Activated CD4-positive, alpha-beta T cell treated with anti-CD3 and anti-CD28 coated beads, Interleukin-2, Interleukin-4, amounts not matched to agents 100 ng/mL and 50 ng/mL, durations not matched to agents 16 hours and 8 hours (primary cell): ENCODE measurements around the gene RXRA.

Source experiments
- DNase-seq: peaks from one replicate; pipeline ENCODE4 v3.0.0-alpha.2; 2020; ENCODE audit warnings: low spot score

The RXRA gene

GRCh38 chr9:134325096-134325812, 1.0 kb upstream of the RXRA start:
- no peak for DNase-seq

GRCh38 chr9:134326724-134327601, 708 bp downstream of the RXRA start:
- no peak for DNase-seq

GRCh38 chr9:134327671-134328231, 1.5 kb downstream of the RXRA start:
- DNase-seq = no peak

- no peak for DNase-seq
Measured at GRCh38 chr9:134328341-134328840, 2.1 kb downstream of the RXRA start.

- DNase-seq = no peak
Measured at GRCh38 chr9:134328841-134329575, 2.8 kb downstream of the RXRA start.

- DNase-seq = no peak
Measured at GRCh38 chr9:134329576-134329855, 3.3 kb downstream of the RXRA start.

GRCh38 chr9:134329886-134330285, 3.6 kb downstream of the RXRA start:
- DNase-seq = no peak

GRCh38 chr9:134330590-134330989, 4.3 kb downstream of the RXRA start:
- DNase-seq = no peak

GRCh38 chr9:134331186-134332025, 5.2 kb downstream of the RXRA start:
- no peak for DNase-seq

GRCh38 chr9:134332266-134332665, 6.0 kb downstream of the RXRA start:
- no peak for DNase-seq

- no peak for DNase-seq
Measured at GRCh38 chr9:134332841-134333233, 6.6 kb downstream of the RXRA start.

GRCh38 chr9:134333234-134333873, 7.1 kb downstream of the RXRA start:
- no peak for DNase-seq

GRCh38 chr9:134333874-134334581, 7.8 kb downstream of the RXRA start:
- DNase-seq = no peak

GRCh38 chr9:134335061-134335460, 8.8 kb downstream of the RXRA start:
- no peak for DNase-seq

- DNase-seq = no peak
Measured at GRCh38 chr9:134335486-134336220, 9.4 kb downstream of the RXRA start.

- no peak for DNase-seq
Measured at GRCh38 chr9:134336228-134336627, 10.0 kb downstream of the RXRA start.

GRCh38 chr9:134336924-134337323, 10.7 kb downstream of the RXRA start:
- no peak for DNase-seq

GRCh38 chr9:134337469-134337868, 11.2 kb downstream of the RXRA start:
- no peak for DNase-seq

- DNase-seq = no peak
Measured at GRCh38 chr9:134338394-134339182, 12.3 kb downstream of the RXRA start.
